GM21825 (cell line): ENCODE results near the gene DUSP7.

ENCODE experiments used
- ATAC-seq: cut with Tn5 transposase; IDR thresholded peaks from one replicate; pipeline ENCODE4 v1.9.1; 2021; ENCODE audit warnings: mild to moderate bottlenecking, moderate library complexity; ENCODE audit not compliant: unreplicated experiment

DUSP7 gene, protein sequence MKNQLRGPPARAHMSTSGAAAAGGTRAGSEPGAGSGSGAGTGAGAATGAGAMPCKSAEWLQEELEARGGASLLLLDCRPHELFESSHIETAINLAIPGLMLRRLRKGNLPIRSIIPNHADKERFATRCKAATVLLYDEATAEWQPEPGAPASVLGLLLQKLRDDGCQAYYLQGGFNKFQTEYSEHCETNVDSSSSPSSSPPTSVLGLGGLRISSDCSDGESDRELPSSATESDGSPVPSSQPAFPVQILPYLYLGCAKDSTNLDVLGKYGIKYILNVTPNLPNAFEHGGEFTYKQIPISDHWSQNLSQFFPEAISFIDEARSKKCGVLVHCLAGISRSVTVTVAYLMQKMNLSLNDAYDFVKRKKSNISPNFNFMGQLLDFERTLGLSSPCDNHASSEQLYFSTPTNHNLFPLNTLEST

GRCh38 chr3:52056521-52056967 lies at the start of gene DUSP7:
TSS of gene DUSP7 (minus strand) at chr3:52056571. CDS start at chr3:52056366, 205 bp downstream.
- no peak for ATAC-seq

DNA sequence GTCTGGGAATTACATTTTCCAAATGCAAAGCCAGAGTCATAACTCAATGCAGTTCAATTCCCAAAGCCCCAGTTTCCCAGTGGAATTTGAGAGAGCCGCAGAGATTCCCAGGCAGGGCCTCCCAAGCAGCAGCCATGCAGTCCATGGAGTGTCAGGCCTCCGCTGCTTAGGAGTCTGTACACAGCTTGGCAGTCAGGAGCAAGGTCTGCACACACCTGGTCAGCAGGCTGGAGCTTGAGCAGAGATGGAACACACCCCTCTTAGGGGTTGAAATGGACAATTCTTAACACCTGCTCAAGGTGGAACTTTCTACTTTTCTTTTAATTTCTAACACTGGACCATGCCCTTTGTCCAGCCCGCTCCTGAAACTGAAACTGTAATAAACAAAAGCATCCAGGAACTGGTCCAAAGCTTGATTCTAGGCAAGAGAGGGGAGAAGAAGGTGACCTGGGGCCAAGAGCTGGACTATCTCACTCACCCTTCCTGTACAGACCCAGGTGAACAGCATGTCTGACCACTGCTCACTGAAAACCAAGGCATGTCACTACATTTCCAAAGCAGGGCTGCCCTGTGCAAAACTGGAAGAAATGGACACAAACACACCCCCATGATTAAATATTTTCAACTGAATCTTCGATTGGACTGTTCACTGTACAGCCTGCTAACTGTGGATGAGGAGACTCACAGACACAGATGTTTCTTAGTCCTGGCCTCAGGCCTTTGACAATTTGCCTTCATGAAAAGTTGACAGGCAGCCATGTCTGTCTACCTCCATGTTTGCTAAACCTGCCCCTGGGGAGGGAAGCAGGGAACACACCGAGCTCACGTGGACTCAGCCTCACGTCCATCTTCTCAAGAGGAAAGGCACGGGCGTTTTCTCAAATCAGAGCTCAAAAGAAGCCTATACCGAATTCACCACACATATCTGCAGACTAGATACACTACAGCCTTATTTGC lies 48.6 kb upstream of the DUSP7 start:
- no peak for ATAC-seq

DNA sequence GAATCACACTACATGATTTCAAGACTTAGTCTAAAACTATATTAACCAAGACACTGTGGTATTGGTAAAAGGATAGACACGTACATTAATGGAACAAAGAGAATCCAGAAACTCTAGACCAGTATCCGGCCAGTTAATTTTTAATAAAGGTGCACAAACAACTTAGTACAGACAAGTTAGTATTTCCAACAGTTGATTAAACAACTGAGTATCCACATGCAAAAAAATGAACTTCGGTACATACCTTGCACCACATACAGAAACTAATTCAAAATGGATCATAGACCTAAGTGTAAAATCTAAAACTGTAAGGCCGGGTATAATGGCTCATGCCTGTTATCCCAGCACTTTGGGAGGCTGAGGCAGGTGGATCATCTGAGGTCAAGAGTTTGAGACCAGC lies 46.6 kb upstream of the DUSP7 start:
- ATAC-seq = no peak

- no peak for ATAC-seq
Measured at GRCh38 chr3:52099001-52099401, 42.6 kb upstream of the DUSP7 start.

- no peak for ATAC-seq
Measured at GRCh38 chr3:52097851-52098507, 41.6 kb upstream of the DUSP7 start.

GRCh38 chr3:52095990-52096775 lies 39.8 kb upstream of the DUSP7 start:
- ATAC-seq = no peak

- no peak for ATAC-seq
Measured at GRCh38 chr3:52094571-52095485, 38.5 kb upstream of the DUSP7 start.

GRCh38 chr3:52093756-52094545 lies 37.6 kb upstream of the DUSP7 start:
- no peak for ATAC-seq

GRCh38 chr3:52092891-52093290 lies 36.5 kb upstream of the DUSP7 start:
- no peak for ATAC-seq

- ATAC-seq = no peak
Measured at GRCh38 chr3:52092271-52092660, 35.9 kb upstream of the DUSP7 start.

DNA sequence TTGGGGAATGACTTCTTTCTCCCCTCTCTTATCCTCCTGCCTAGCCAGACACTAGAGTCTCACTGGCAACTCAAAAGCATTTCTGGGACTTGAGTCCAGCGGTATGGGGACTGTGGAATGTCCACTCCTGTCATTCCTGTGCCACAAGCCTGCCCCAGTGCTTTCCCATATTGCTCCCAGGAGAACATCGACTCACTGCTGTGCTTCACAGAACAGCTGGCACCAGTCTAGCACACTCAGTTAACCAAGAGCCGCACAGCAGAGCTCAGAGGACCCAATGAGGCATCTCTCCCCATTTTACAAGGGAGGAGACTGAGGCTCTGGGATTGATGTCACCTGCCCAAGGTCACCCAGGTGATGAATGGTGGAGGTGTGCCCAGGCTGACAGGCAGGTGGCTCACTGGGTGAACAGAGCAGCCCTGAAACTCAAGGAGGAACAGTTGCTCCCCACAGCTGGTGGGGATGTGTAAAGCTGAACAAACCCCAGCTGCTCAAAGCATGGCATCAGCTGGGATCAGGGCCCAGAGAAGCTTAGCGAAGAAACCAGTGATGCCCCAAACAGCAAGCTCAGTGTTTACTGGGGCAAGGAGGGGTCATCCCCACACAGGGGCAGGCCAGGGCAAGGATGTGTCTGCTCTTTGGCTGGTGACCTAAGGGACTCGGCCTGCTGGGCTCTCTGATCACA lies 35.4 kb upstream of the DUSP7 start:
- ATAC-seq = no peak

DNA sequence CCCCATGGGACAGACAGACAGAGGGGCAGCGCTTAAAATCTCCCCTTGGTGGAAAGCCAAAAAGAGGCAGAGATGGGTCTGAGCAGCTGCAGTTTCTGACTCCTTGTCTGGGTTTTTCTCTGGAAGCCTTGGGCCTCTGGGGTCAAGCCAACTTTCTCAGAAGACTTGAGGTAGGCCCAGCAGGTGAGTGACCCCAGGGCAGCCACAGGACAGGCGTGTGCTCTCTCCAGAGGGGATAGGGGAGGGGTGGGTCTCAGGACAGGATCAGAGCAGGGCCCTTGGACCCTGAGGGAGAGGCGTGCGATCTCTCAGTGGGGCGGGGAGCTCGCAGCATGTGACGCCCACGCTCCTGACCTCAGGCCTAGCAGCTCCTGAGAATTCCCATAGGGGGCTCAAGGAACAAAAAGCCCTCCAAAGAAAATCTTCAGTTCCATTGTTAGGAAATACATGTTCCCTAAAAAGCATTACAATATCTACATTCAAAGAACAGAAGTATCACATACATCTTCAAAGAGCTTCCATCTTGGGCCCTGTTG lies 34.6 kb upstream of the DUSP7 start:
- no peak for ATAC-seq

- ATAC-seq = no peak
Measured at GRCh38 chr3:52090131-52090932, 34.0 kb upstream of the DUSP7 start.

DNA sequence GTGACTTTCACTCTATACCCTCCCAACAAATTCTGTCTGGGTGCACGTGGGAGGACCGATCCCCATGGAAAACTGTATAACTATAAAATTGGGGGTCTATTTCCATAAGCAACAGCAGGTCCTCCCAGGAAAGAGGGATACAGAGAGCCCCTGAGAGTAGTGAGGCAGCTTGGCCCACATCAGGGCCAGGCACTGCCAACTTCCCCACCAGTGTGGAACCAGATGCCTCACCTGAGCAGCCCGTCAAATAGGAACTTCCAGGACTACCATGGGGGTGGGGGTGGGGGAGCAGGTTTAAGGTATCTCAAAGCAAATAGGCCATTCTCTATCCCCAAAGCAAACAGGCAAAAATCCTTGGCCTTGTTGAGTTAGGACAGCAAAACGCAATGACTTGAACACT lies 33.3 kb upstream of the DUSP7 start:
- no peak for ATAC-seq

DNA sequence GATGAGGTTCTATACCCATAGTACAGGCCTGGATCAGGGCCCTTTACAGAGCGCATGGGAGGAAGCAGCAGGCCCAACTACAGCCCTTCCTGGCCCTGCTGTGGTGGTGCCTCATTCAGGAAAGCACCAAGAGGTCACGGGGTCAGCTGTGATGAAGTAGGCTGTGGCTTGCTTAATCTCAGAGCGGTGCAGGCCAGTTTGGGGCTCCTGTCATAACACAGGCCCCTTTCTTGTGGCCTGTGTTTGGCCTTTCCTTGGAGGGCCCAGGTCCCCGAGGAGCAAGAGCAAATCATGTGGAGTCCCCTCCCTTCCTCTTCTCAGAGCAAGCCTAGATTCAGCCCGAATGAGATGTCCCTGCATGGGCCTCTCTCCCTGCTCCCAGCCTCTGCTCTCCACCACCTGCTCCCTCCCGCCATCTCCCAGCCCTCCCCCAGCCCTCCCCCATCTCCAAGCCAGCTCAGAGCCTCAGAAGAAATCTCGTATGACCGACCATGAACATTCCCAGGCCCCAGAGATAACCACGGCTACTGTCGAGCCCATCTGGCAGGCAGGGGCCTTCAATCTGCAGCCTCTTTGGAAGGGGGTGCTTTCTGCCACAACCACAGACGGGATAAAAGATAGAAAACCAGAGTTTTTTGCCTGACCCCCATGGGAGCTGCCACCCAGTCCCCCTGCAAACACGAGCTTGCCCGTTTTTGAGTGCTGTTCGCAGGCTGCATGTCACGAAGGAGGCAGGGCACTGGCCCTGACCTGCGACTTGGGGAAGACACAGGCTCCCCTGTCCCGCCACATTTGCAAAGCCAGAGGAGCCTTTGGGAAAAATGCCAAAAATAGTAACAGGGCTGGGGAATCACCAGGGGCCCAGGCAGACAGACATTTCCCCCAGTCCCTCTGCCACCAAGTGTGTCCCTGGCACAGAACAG lies 32.3 kb upstream of the DUSP7 start:
- no peak for ATAC-seq

DNA sequence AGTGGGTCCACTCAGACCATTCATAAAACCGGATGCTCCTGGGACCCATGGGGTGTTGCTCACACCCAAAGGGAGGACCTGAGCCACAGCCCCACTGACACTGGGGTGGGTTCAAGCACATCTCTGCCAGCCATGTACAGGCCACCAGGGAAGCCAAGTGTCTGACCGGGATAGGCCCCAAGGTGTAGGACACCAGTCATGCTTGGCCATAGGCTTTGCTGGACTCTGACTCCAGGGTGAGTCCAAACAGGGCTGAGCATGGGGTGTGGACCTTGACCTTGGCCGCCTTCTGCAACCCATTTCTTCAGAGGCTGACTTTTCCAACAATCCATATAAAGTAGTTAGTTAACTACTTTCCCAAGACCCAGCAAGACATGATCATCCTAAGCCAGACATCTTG lies 31.4 kb upstream of the DUSP7 start:
- ATAC-seq = no peak
